ENCODE data around the gene CAPN9. TPM values are rescaled to one million over a fixed set of nuclear protein-coding genes. Genes with fewer than 3 reads are reported as not detected.

CAPN9 gene
- total RNA-seq (2022; extraction: Qiagen RNA extraction; ENCODE audit: low read depth), result not detected in 5 replicates

GRCh38 chr1:230747127-230747730, at the start of gene CAPN9:
TSS of gene CAPN9 (plus strand) at chr1:230747388. CDS start at chr1:230747497, 109 bp downstream.

GRCh38 chr1:230713915-230714764, 33.0 kb upstream of the CAPN9 start, which contains the start of gene AGT:
TSS of gene AGT (minus strand) at chr1:230714122. CDS start at chr1:230710823, 3,299 bp downstream.

Other genes starting within 250 kb of the CAPN9 start
- 18.8 to 23.3 TPM (median 20.0 TPM) in 5 replicates for gene COG2, start 104.9 kb upstream of the CAPN9 start, total RNA-seq (2022; extraction: Qiagen RNA extraction; ENCODE audit: low read depth)
- gene AGT, start 33.3 kb upstream of the CAPN9 start, total RNA-seq (2022; extraction: Qiagen RNA extraction; ENCODE audit: low read depth), result 0.06 to 0.21 TPM (median 0.14 TPM) in 4 of 5 replicates, not detected in the other
- 13.9 to 19.8 TPM (median 18.4 TPM) in 5 replicates for gene C1orf198, start 121.1 kb downstream of the CAPN9 start, total RNA-seq (2022; extraction: Qiagen RNA extraction; ENCODE audit: low read depth)
- 6.6 to 10.3 TPM (median 10.2 TPM) in 5 replicates for gene TTC13, start 231.5 kb downstream of the CAPN9 start, total RNA-seq (2022; extraction: Qiagen RNA extraction; ENCODE audit: low read depth)
- 19.6 to 27.5 TPM (median 24.0 TPM) in 5 replicates for gene ARV1, start 231.7 kb downstream of the CAPN9 start, total RNA-seq (2022; extraction: Qiagen RNA extraction; ENCODE audit: low read depth)

All from A549 treated with RU486 at 1 μM for 4 hours (cell line).